SHP77 (cell line): ENCODE measurements around the gene SNORC.

Experiments
- DNase-seq, 2 experiments: peaks; one replicate each; lab custom pipeline; 2025; lab: John Stamatoyannopoulos, UW

The SNORC gene

GRCh38 chr2:232926431-232926939 is 56.4 kb downstream of the SNORC start:
- DNase-seq = no peak

- no peak for DNase-seq
Measured at GRCh38 chr2:232927032-232927792, 57.1 kb downstream of the SNORC start.

GRCh38 chr2:232927793-232928550 is 57.9 kb downstream of the SNORC start:
- DNase-seq = no peak
